GM12878 (cell line): ENCODE measurements around the gene CHAC1. TPM values are rescaled to one million over a fixed set of nuclear protein-coding genes. Genes with fewer than 3 reads are reported as not detected.
A peak's percentile ranks its signal among the peaks of the same experiment; 100 is the strongest.

Experiments used
- ATAC-seq: fragments of 200-7000 bp; cut with Tn5 transposase; 3 replicates; pipeline ENCODE4 v1.9.1; 2020; ENCODE audit warnings: mild to moderate bottlenecking, moderate library complexity
- Bru-seq: library from RNA; stranded (reverse); fragments of 400-500 nt; gene quantifications from one replicate; lab custom pipeline; 2021; lab: Mats Ljungman, UMichigan
- BruChase-seq, 2 experiments: library from RNA; stranded (reverse); fragments of 400-500 nt; gene quantifications; one replicate each; lab custom pipeline; 2021; lab: Mats Ljungman, UMichigan
- BruUV-seq: library from RNA; stranded (reverse); fragments of 400-500 nt; replicated peaks from 2 replicates; lab custom pipeline; 2021; lab: Mats Ljungman, UMichigan
- CTCF ChIA-PET: fragments of 300-600 bp; sonication (Branson Sonifier 250); formaldehyde crosslinking; extraction: SDS; loops from one replicate; lab custom pipeline; 2021; ENCODE audit warnings: inconsistent platforms; lab: Yijun Ruan, JAX
- POLR2A ChIA-PET: fragments of 350-600 bp; formaldehyde crosslinking; extraction: SDS; loops from one replicate; lab custom pipeline; 2021; ENCODE audit warnings: inconsistent platforms; lab: Charles Lee
- RAD21 ChIA-PET: fragments of 300-600 bp; sonication (Branson Sonifier 250); formaldehyde crosslinking; loops from one replicate; lab custom pipeline; 2023; ENCODE audit warnings: antibody characterized with exemption; ENCODE audit not compliant: unreplicated experiment; lab: Charles Lee
- SMC1A ChIA-PET: fragments of 300-600 bp; sonication (Branson Sonifier 250); formaldehyde crosslinking; loops from one replicate; lab custom pipeline; 2023; ENCODE audit not compliant: unreplicated experiment, uncharacterized antibody; lab: Charles Lee
- DNase-seq: peaks from one replicate; pipeline ENCODE4 v3.0.0-alpha.2; 2011; ENCODE audit warnings: low read depth, low spot score
- FAIRE-seq: peaks from 3 replicates; lab custom pipeline; 2011; peaks lifted over from hg19 to GRCh38; lab: Jason Lieb, UNC
- H2AFZ ChIP-seq: 2 replicates; pipeline ENCODE4 v1.6.0; 2011; ENCODE audit warnings: low read depth, low read length, control low read depth; ENCODE audit not compliant: control insufficient read depth
- H3K27ac ChIP-seq: 2 replicates; pipeline ENCODE4 v1.5.1; 2011; ENCODE audit warnings: control low read depth; ENCODE audit not compliant: control insufficient read depth, insufficient read depth
- H3K27me3 ChIP-seq, 2 experiments: replicated peaks in 1 of 2; 2 replicates each; pipeline versions ENCODE4 v1.6.0 to v1.6.1; 2011; ENCODE audit warnings: low read length in 1 of 2; ENCODE audit not compliant: control insufficient read depth in 2 of 2, insufficient read depth in 2 of 2
- H3K36me3 ChIP-seq, 2 experiments: 2 replicates each; pipeline ENCODE4 v1.5.1; 2011; ENCODE audit warnings: low read length in 1 of 2; ENCODE audit not compliant: control insufficient read depth in 2 of 2, insufficient read depth in 2 of 2
- H3K4me1 ChIP-seq: 2 replicates; pipeline ENCODE4 v1.6.1; 2011; ENCODE audit warnings: mild to moderate bottlenecking, low read length, moderate library complexity, mixed read lengths; ENCODE audit not compliant: control insufficient read depth, insufficient read depth
- H3K4me2 ChIP-seq: 2 replicates; pipeline ENCODE4 v1.6.0; 2011; ENCODE audit warnings: control low read depth; ENCODE audit not compliant: control insufficient read depth, insufficient read depth
- H3K4me3 ChIP-seq: fragments of 200-600 bp; sonication (generic); 2 replicates; pipeline ENCODE4 v1.5.1; 2016
- H3K79me2 ChIP-seq: 2 replicates; pipeline ENCODE4 v1.6.0; 2011; ENCODE audit warnings: low read length; ENCODE audit not compliant: control insufficient read depth, insufficient read depth
- H3K9ac ChIP-seq: 2 replicates; pipeline ENCODE4 v1.8.0; 2011; ENCODE audit warnings: low read length, control low read depth, mixed read lengths; ENCODE audit not compliant: control insufficient read depth, insufficient read depth
- H3K9me3 ChIP-seq: replicated peaks from 3 replicates; pipeline ENCODE4 v1.5.1; 2011; ENCODE audit warnings: mild to moderate bottlenecking, low read length; ENCODE audit not compliant: control insufficient read depth, insufficient read depth
- H4K20me1 ChIP-seq: 2 replicates; pipeline ENCODE4 v1.6.0; 2011; ENCODE audit not compliant: control insufficient read depth, insufficient read depth
- ATF7 ChIP-seq: fragments of 450-650 bp; IDR thresholded peaks from 2 replicates; pipeline ENCODE4 v1.6.1; 2016; ENCODE audit warnings: low read depth, mild to moderate bottlenecking
- BACH1 ChIP-seq: fragments of 450-650 bp; IDR thresholded peaks from 2 replicates; pipeline ENCODE4 v1.6.1; 2017; ENCODE audit warnings: mild to moderate bottlenecking, borderline replicate concordance
- CBFB ChIP-seq: IDR thresholded peaks from 2 replicates; pipeline ENCODE4 v1.6.1; 2016; ENCODE audit warnings: antibody characterized with exemption, low read depth
- CEBPB ChIP-seq, 2 experiments: fragments of 150-350 bp in 1 of 2; IDR thresholded peaks; 2 replicates each; pipeline ENCODE4 v1.6.1; 2012 to 2014; ENCODE audit warnings: low read depth in 2 of 2, low read length in 2 of 2, borderline replicate concordance in 1 of 2, inconsistent platforms in 1 of 2
- EGR1 ChIP-seq, 2 experiments: IDR thresholded peaks; 1 replicate in 1 of 2; 2 replicates in 1 of 2; pipeline ENCODE4 v1.6.1; 2011 to 2012; ENCODE audit warnings: low read depth in 2 of 2, low read length in 2 of 2, borderline replicate concordance in 1 of 2, mild to moderate bottlenecking in 1 of 2, moderate library complexity in 1 of 2
- ELK1 ChIP-seq: IDR thresholded peaks from 2 replicates; pipeline ENCODE4 v1.6.1; 2012; ENCODE audit warnings: low read depth, low read length, improper control_type of control experiment
- GABPA ChIP-seq: IDR thresholded peaks from 2 replicates; pipeline ENCODE4 v1.6.1; 2014; ENCODE audit warnings: antibody characterized with exemption, low read depth, mild to moderate bottlenecking, inconsistent platforms
- GATAD2B ChIP-seq: fragments of 450-650 bp; conservative IDR thresholded peaks from 2 replicates; pipeline ENCODE4 v1.6.1; 2017; ENCODE audit warnings: low read depth, mild to moderate bottlenecking, moderate library complexity
- JUND ChIP-seq: IDR thresholded peaks from 2 replicates; pipeline ENCODE4 v1.6.1; 2012; ENCODE audit warnings: low read depth, mild to moderate bottlenecking, low read length, improper control_type of control experiment, moderate library complexity
- LARP7 ChIP-seq: fragments of 450-650 bp; IDR thresholded peaks from 2 replicates; pipeline ENCODE4 v1.6.1; 2017; ENCODE audit warnings: mild to moderate bottlenecking
- POU2F2 ChIP-seq: IDR thresholded peaks from 3 replicates; pipeline ENCODE4 v1.6.1; 2011; ENCODE audit warnings: low read depth, mild to moderate bottlenecking, low read length, borderline replicate concordance
- SMAD5 ChIP-seq: IDR thresholded peaks from 2 replicates; pipeline ENCODE4 v1.6.1; 2016; ENCODE audit warnings: antibody characterized with exemption, low read depth
- YY1 ChIP-seq: IDR thresholded peaks from 2 replicates; pipeline ENCODE4 v1.6.1; 2011; ENCODE audit warnings: low read depth, mild to moderate bottlenecking, low read length
- ZNF622 ChIP-seq: fragments of 450-650 bp; IDR thresholded peaks from 2 replicates; pipeline ENCODE4 v1.6.1; 2017; ENCODE audit warnings: mild to moderate bottlenecking, inconsistent platforms
- WGBS: methylation state at CpG from one replicate; pipeline ENCODE4 v1.1.6; 2016; ENCODE audit warnings: low lambda C conversion rate; ENCODE audit not compliant: insufficient replicate concordance, insufficient coverage; ENCODE audit errors: missing lambda C conversion rate; 5-methylcytosine and 5-hydroxymethylcytosine counted together
- in situ Hi-C: fragments of 300-500 bp; cut with MboI; formaldehyde crosslinking; loops from 9 replicates; pipeline ENCODE4 v1.14.3; 2018; ENCODE audit warnings: mixed read lengths
- intact Hi-C: fragments of 100-400 bp; cut with micrococcal nuclease; formaldehyde crosslinking; loops from one replicate; pipeline ENCODE4 v1.14.2; 2022; ENCODE audit not compliant: unreplicated experiment
- long read RNA-seq, 2 experiments: library from polyadenylated mRNA; unstranded; transcript quantifications; one replicate each; pipeline ENCODE4 v2.0.0, GENCODE V29; 2019 to 2020
- polyA minus RNA-seq, 3 experiments: library from RNA; depleted of rRNA, polyadenylated mRNA; stranded (reverse); fragments of >200 nt; gene quantifications; 2 replicates each; pipeline ENCODE4 v1.2.3, GENCODE V29; 2011
- polyA plus RNA-seq, 11 experiments: library from polyadenylated mRNA; depleted of rRNA in 4 of 11; unstranded in 6 of 11; stranded (reverse) in 5 of 11; fragments of >200 nt; fragmentation: Nextera tagmentation in 4 of 11; fragmentation: Illumina TruSeq in 1 of 11; extraction: Ambion mirVana in 4 of 11; extraction: Trizol in 1 of 11; gene quantifications; 1 replicate in 1 of 11; 2 replicates in 10 of 11; pipeline versions ENCODE4 v1.2.1 to v1.2.3, GENCODE V29; 2011 to 2016; ENCODE audit warnings: inconsistent platforms in 2 of 11, missing spikeins in 2 of 11, low read depth in 1 of 11
- total RNA-seq, 4 experiments: library from RNA; depleted of rRNA in 3 of 4; stranded (reverse); fragments of >200 nt in 3 of 4; fragmentation: Illumina TruSeq in 1 of 4; extraction: Trizol in 1 of 4; gene quantifications; 2 replicates each; pipeline versions ENCODE4 v1.2.1 to v1.2.3, GENCODE V29; 2013 to 2021
- TF ChIP-seq, protein P1 (sequence below): IDR thresholded peaks from 2 replicates; pipeline ENCODE4 v1.6.1; 2011; ENCODE audit warnings: borderline replicate concordance, low read depth, mild to moderate bottlenecking, moderate library complexity, mixed read lengths, low read length; ENCODE audit not compliant: insufficient read depth; ENCODE audit errors: extremely low read length
- TF ChIP-seq, protein P2 (sequence below): IDR thresholded peaks from 2 replicates; pipeline ENCODE4 v1.6.1; 2011; ENCODE audit warnings: low read depth, low read length, improper control_type of control experiment, borderline replicate concordance

CHAC1 gene
- 3.4 and 4.0 TPM in 2 replicates for total RNA-seq (2013; cell fraction: nucleolus; rRNA removed)
- 4.7 and 4.9 TPM in 2 replicates for total RNA-seq (2014; rRNA removed)
- 2.0 and 2.1 TPM in 2 replicates for total RNA-seq (2014; rRNA removed; fragmentation: Illumina TruSeq; extraction: Trizol)
- total RNA-seq (2021) = 3.8 and 4.7 TPM in 2 replicates
- polyA plus RNA-seq (2011; ENCODE audit: low read depth) = 6.4 TPM
- 1.9 and 2.8 TPM in 2 replicates for polyA plus RNA-seq (2011; rRNA removed)
- polyA plus RNA-seq (2011; cell fraction: cytosol; rRNA removed) = 7.0 and 7.3 TPM in 2 replicates
- 4.0 and 7.6 TPM in 2 replicates for polyA plus RNA-seq (2011; cell fraction: nucleus; rRNA removed)
- 8.1 and 11.6 TPM in 2 replicates for polyA plus RNA-seq (2012)
- 0.68 and 1.8 TPM in 2 replicates for polyA plus RNA-seq (2014; fragmentation: Illumina TruSeq; extraction: Trizol)
- under 1 TPM; 0.37 to 0.73 TPM for polyA plus RNA-seq (2014; fragmentation: Nextera tagmentation; extraction: Ambion mirVana)
- polyA plus RNA-seq (2014; rRNA removed) = 5.7 and 5.9 TPM in 2 replicates
- 1 to 10 TPM; 3.9 to 4.8 TPM for polyA plus RNA-seq (2016; fragmentation: Nextera tagmentation; extraction: Ambion mirVana)
- polyA minus RNA-seq (2011; rRNA and poly(A)+ RNA removed) = 4.8 and 8.7 TPM in 2 replicates
- 5.0 and 5.9 TPM in 2 replicates for polyA minus RNA-seq (2011; cell fraction: cytosol; rRNA and poly(A)+ RNA removed)
- 7.1 and 9.2 TPM in 2 replicates for polyA minus RNA-seq (2011; cell fraction: nucleus; rRNA and poly(A)+ RNA removed)
- percentile 74 among the genes with signal in this experiment for Bru-seq, nascent RNA
- BruChase-seq, experiment 1, labeled RNA remaining after a 6-hour chase = percentile 48 among the genes with signal in this experiment
- percentile 58 among the genes with signal in this experiment for BruChase-seq, experiment 2, labeled RNA remaining after a 2-hour chase
- long read RNA-seq, experiment 1, transcript CHAC1-202 (3 exons, 1,849 nt) = major isoform, 6 of 6 reads
- long read RNA-seq, experiment 1, partial matches to known transcripts = 0 of 6 reads
- long read RNA-seq, experiment 1, other reads (novel, unspliced or antisense) = 0 of 6 reads
- long read RNA-seq, experiment 2, partial matches to known transcripts = 0 of 1 reads
- long read RNA-seq, experiment 2, other reads (novel, unspliced or antisense) = 1 of 1 reads

DNA sequence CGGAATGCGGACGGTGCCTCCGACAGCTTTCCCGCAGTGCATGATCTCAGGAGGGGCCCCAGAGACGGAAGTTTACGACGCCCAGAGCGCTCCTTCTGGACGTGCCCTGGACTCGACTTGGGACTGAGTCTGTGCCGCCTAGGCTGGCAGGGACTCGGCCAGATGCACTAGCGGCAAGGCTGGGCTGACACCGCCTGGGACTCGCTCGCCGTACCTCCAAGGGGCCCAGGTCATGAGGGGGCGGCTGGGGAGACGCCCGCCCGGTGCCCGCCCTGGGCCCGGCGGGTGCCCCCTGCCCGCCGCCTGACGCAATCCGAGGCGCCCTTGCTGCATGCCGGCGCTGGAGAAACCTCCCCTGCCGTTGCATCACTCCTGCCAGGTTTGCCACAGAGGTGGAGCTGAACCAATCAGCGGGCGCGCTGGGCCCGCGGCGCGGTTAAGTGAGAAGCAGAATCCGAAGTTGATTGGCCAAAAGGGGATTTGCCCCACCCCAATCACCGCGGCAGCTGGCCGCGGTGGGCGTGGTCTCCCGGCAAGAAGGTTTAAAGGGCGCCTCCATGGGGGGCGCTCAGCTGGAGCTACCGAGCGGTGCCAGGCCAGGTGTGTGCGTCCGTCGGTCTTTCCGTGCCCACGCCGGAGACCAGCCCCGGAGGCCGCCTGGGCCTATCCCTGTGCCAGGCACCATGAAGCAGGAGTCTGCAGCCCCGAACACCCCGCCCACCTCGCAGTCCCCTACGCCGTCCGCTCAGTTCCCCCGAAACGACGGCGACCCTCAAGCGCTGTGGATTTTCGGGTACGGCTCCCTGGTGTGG is at the start of gene CHAC1:
Gene CHAC1 (plus strand): TSS at position 571 of the 812 bp plus-strand sequence. CDS start 113 bp downstream, at position 684.
- Histone ChIP-seq H2AFZ (peak within 1 kb of the TSS; percentile 85), H3K79me2 (no peaks in the 10 kb centered on the region), H3K4me1 (peaks cover 7% of the 10 kb centered on the region), H3K9me3 (no peaks in the 10 kb centered on the region), H3K4me2 (peak within 1 kb of the TSS; percentile 98), H3K36me3 (no peaks in the 10 kb centered on the region), H3K9ac (peak within 1 kb of the TSS; percentile 72), H3K4me3 (peak within 1 kb of the TSS; percentile 73), H4K20me1 (no peaks in the 10 kb centered on the region), H3K27me3 (no peaks in the 10 kb centered on the region), H3K27ac (peak within 1 kb of the TSS; percentile 66)
- 1% methylated on average over 57 of the region's 72 CpGs for WGBS
- DNase-seq (peak; percentile 81), FAIRE-seq (peak; percentile 93), ATAC-seq (peak; percentile 98)
- BruUV-seq = no TSS peak
- in situ Hi-C loops (no loop called here), intact Hi-C loops (no loop called here)
- ChIA-PET SMC1A (no interaction called here), CTCF (interaction anchor here (1.2 to 4.3 kb wide), 4 partner anchors 11 to 231 kb away, joined by 3 to 37 read pairs (median 6); no protein-coding TSS in a partner anchor), RAD21 (interaction anchor here (0.6 to 1.4 kb wide), 4 partner anchors 13 to 440 kb away, joined by 3 to 5 read pairs (median 3); no protein-coding TSS in a partner anchor), POLR2A (interaction anchor here (0.5 to 3.0 kb wide), 3 partner anchors 12 to 210 kb away, joined by 3 to 20 read pairs (median 7); no protein-coding TSS in a partner anchor)
- TF ChIP-seq BACH1 = no peak
- no peak for TF ChIP-seq CBFB
- TF ChIP-seq EGR1 (IDR thresholded peaks at IDR 0.05; ENCODE audit: borderline replicate concordance in 1 of 2, low read depth in 2 of 2, low read length in 2 of 2) = peak in 1 of 2 experiments; percentile 50; a peak in 1 of 3 replicates
- TF ChIP-seq SMAD5 = no peak
- no peak for TF ChIP-seq ELK1
- TF ChIP-seq YY1 = no peak
- peak in 1 of 2 experiments; percentile 96; a peak in 2 of 4 replicates for TF ChIP-seq CEBPB (IDR thresholded peaks at IDR 0.05; ENCODE audit: borderline replicate concordance in 1 of 2, low read depth in 2 of 2, low read length in 2 of 2)
- TF ChIP-seq LARP7 = 0 out of 2 replicates have a peak, but pooled peaks have one; percentile 32
- TF ChIP-seq ZNF622 = no peak
- TF ChIP-seq, protein P1, sequence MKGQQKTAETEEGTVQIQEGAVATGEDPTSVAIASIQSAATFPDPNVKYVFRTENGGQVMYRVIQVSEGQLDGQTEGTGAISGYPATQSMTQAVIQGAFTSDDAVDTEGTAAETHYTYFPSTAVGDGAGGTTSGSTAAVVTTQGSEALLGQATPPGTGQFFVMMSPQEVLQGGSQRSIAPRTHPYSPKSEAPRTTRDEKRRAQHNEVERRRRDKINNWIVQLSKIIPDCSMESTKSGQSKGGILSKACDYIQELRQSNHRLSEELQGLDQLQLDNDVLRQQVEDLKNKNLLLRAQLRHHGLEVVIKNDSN = no peak
- no peak for TF ChIP-seq JUND
- TF ChIP-seq ATF7 = no peak
- no peak for TF ChIP-seq POU2F2
- TF ChIP-seq GATAD2B = peak; percentile 66
- TF ChIP-seq GABPA = no peak
- TF ChIP-seq, protein P2, sequence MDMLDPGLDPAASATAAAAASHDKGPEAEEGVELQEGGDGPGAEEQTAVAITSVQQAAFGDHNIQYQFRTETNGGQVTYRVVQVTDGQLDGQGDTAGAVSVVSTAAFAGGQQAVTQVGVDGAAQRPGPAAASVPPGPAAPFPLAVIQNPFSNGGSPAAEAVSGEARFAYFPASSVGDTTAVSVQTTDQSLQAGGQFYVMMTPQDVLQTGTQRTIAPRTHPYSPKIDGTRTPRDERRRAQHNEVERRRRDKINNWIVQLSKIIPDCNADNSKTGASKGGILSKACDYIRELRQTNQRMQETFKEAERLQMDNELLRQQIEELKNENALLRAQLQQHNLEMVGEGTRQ = no peak
